HepG2 (cell line): ENCODE measurements around the gene CACNB4. TPM values are rescaled to one million over a fixed set of nuclear protein-coding genes. Genes with fewer than 3 reads are reported as not detected.

Experiments used
- ATAC-seq: fragments of 200-7000 bp; cut with Tn5 transposase; 3 replicates; pipeline ENCODE4 v1.9.1; 2020; ENCODE audit warnings: mild to moderate bottlenecking, moderate library complexity
- BruUV-seq: library from RNA; stranded (reverse); fragments of 400-500 nt; replicated peaks from 2 replicates; lab custom pipeline; 2021; lab: Mats Ljungman, UMichigan
- CTCF ChIA-PET: fragments of 300-600 bp; formaldehyde crosslinking; extraction: SDS; loops from one replicate; lab custom pipeline; 2021; ENCODE audit warnings: low total read pairs, inconsistent platforms, low intra/inter-chr PET ratio; lab: Yijun Ruan, JAX
- POLR2A ChIA-PET: fragments of 350-600 bp; sonication (Branson Sonifier 250); formaldehyde crosslinking; loops from one replicate; lab custom pipeline; 2020; ENCODE audit warnings: antibody characterized with exemption, inconsistent platforms; lab: Yijun Ruan, JAX
- DNase-seq: peaks from one replicate; pipeline ENCODE4 v3.0.0-alpha.2; 2015; ENCODE audit warnings: low spot score
- FAIRE-seq: peaks from 3 replicates; lab custom pipeline; 2011; peaks lifted over from hg19 to GRCh38; lab: Jason Lieb, UNC
- H2AFZ ChIP-seq: one replicate; pipeline ENCODE4 v1.6.1; 2011; ENCODE audit warnings: low read length, inconsistent platforms
- H3K27ac ChIP-seq: fragments of 300-600 bp; 3 replicates; pipeline ENCODE4 v1.8.0; 2011; ENCODE audit warnings: mixed run types, mild to moderate bottlenecking, mixed read lengths, low read length, inconsistent platforms; ENCODE audit not compliant: insufficient read depth; ENCODE audit errors: extremely low read length
- H3K27me3 ChIP-seq, 2 experiments: fragments of 200-600 bp in 1 of 2; 2 replicates in 1 of 2; 3 replicates in 1 of 2; pipeline versions ENCODE4 v1.6.0 to v1.8.0; 2011; ENCODE audit warnings: low read length in 2 of 2, mild to moderate bottlenecking in 2 of 2, moderate library complexity in 2 of 2, inconsistent platforms in 1 of 2; ENCODE audit not compliant: insufficient read depth in 2 of 2, control insufficient read depth in 1 of 2
- H3K36me3 ChIP-seq, 2 experiments: fragments of 200-600 bp in 1 of 2; replicated peaks in 1 of 2; 2 replicates in 1 of 2; 3 replicates in 1 of 2; pipeline versions ENCODE4 v1.5.1 to v1.8.0; 2011; ENCODE audit warnings: low read length in 2 of 2, inconsistent platforms in 1 of 2; ENCODE audit not compliant: insufficient read depth in 2 of 2, control insufficient read depth in 1 of 2
- H3K4me1 ChIP-seq: 2 replicates; pipeline ENCODE4 v1.5.1; 2012; ENCODE audit warnings: low read length, inconsistent platforms; ENCODE audit not compliant: insufficient read depth
- H3K4me2 ChIP-seq: 2 replicates; pipeline ENCODE4 v1.6.0; 2011; ENCODE audit warnings: low read depth, low read length, inconsistent platforms
- H3K4me3 ChIP-seq, 3 experiments: fragments of 200-600 bp in 1 of 3; sonication (generic), shearing (Covaris generic) in 1 of 3; replicated peaks in 1 of 3; 2 replicates each; pipeline ENCODE4 v1.5.1; 2011 to 2016; ENCODE audit warnings: low read length in 3 of 3, inconsistent platforms in 2 of 3, low read depth in 2 of 3, mild to moderate bottlenecking in 2 of 3, control low read depth in 1 of 3, mixed read lengths in 1 of 3; ENCODE audit not compliant: insufficient read depth in 1 of 3
- H3K79me2 ChIP-seq: one replicate; pipeline ENCODE4 v1.6.1; 2011; ENCODE audit warnings: low read length, inconsistent platforms; ENCODE audit not compliant: insufficient read depth
- H3K9ac ChIP-seq: 2 replicates; pipeline ENCODE4 v1.6.0; 2011; ENCODE audit warnings: mild to moderate bottlenecking, low read depth, low read length, inconsistent platforms; ENCODE audit not compliant: insufficient read depth
- H3K9me3 ChIP-seq: 2 replicates; pipeline ENCODE4 v1.5.1; 2012; ENCODE audit warnings: mild to moderate bottlenecking, low read length
- H4K20me1 ChIP-seq: 2 replicates; pipeline ENCODE4 v1.6.0; 2011; ENCODE audit warnings: inconsistent platforms, mild to moderate bottlenecking, low read length, moderate library complexity; ENCODE audit not compliant: insufficient read depth
- ATM ChIP-seq: fragments of 450-650 bp; IDR thresholded peaks from 2 replicates; pipeline ENCODE4 v1.7.1; 2017; ENCODE audit warnings: mild to moderate bottlenecking, borderline replicate concordance
- CCAR2 ChIP-seq: fragments of 200-400 bp; formaldehyde crosslinking; optimal IDR thresholded peaks from 2 replicates; pipeline ENCODE3; 2018; ENCODE audit warnings: low read depth, mild to moderate bottlenecking, low read length, moderate library complexity
- HOXA3 ChIP-seq: sonication (generic); formaldehyde crosslinking; IDR thresholded peaks from 2 replicates; pipeline ENCODE4 v1.5.0; 2020; ENCODE audit warnings: missing genetic modification reagents
- HOXA5 ChIP-seq: sonication (generic); formaldehyde crosslinking; IDR thresholded peaks from 2 replicates; pipeline ENCODE4 v1.4.0; 2020; ENCODE audit warnings: missing genetic modification reagents
- MAFK ChIP-seq, 2 experiments: IDR thresholded peaks in 1 of 2; conservative IDR thresholded peaks in 1 of 2; 2 replicates each; pipeline ENCODE4 v1.6.1; 2011; ENCODE audit warnings: improper control_type of control experiment in 2 of 2, low read length in 2 of 2
- MED8 ChIP-seq: sonication (generic); formaldehyde crosslinking; IDR thresholded peaks from 2 replicates; pipeline ENCODE4 v1.8.1; 2023; ENCODE audit warnings: mild to moderate bottlenecking, missing genetic modification reagents; ENCODE audit not compliant: insufficient replicate concordance
- SMAD9 ChIP-seq: sonication (generic); formaldehyde crosslinking; IDR thresholded peaks from 2 replicates; pipeline ENCODE4 v1.5.1; 2020; ENCODE audit warnings: mild to moderate bottlenecking, missing genetic modification reagents
- TGIF2 ChIP-seq: IDR thresholded peaks from 2 replicates; pipeline ENCODE4 v1.6.1; 2016; ENCODE audit warnings: control low read depth, missing compliant biosample characterization
- THAP11 ChIP-seq: IDR thresholded peaks from 2 replicates; pipeline ENCODE4 v1.6.1; 2016; ENCODE audit warnings: missing biosample characterization, missing genetic modification reagents
- ZNF12 ChIP-seq: sonication (generic); formaldehyde crosslinking; IDR thresholded peaks from 2 replicates; pipeline ENCODE4 v1.5.0; 2020; ENCODE audit warnings: missing genetic modification reagents
- ZNF335 ChIP-seq: sonication (generic); formaldehyde crosslinking; IDR thresholded peaks from 2 replicates; pipeline ENCODE4 v1.4.0; 2020; ENCODE audit warnings: missing genetic modification reagents
- ZNF547 ChIP-seq: sonication (generic); formaldehyde crosslinking; IDR thresholded peaks from 2 replicates; pipeline ENCODE4 v1.5.1; 2020; ENCODE audit warnings: mild to moderate bottlenecking, missing genetic modification reagents
- ZNF549 ChIP-seq: sonication (generic); formaldehyde crosslinking; IDR thresholded peaks from 2 replicates; pipeline ENCODE4 v1.5.0; 2020; ENCODE audit warnings: missing genetic modification reagents
- WGBS: methylation state at CpG from one replicate; pipeline ENCODE4 v1.1.6; 2017; ENCODE audit warnings: low lambda C conversion rate; 5-methylcytosine and 5-hydroxymethylcytosine counted together
- in situ Hi-C: cut with HindIII; loops from 2 replicates; pipeline ENCODE4 v1.10.0; 2017; ENCODE audit warnings: low pct_unique_long_range_greater_than_20kb; ENCODE audit not compliant: extremely low pct_ligation_motif_present
- intact Hi-C: fragments of 100-400 bp; cut with micrococcal nuclease; formaldehyde crosslinking; loops from one replicate; pipeline ENCODE4 v1.10.0; 2022; ENCODE audit not compliant: unreplicated experiment
- polyA plus RNA-seq, 8 experiments: library from polyadenylated mRNA; depleted of rRNA in 3 of 8; stranded (reverse) in 7 of 8; unstranded in 1 of 8; fragments of >200 nt; fragmentation: Illumina TruSeq in 4 of 8; extraction: Trizol in 4 of 8; gene quantifications; 2 replicates each; pipeline versions ENCODE4 v1.2.1 to v1.2.3, GENCODE V29; 2011 to 2016; ENCODE audit warnings: low read depth in 4 of 8, missing spikeins in 1 of 8, mixed read lengths in 1 of 8; ENCODE audit not compliant: insufficient read depth in 1 of 8
- total RNA-seq, 5 experiments: library from RNA; depleted of rRNA; stranded (reverse); fragments of >200 nt; fragmentation: Illumina TruSeq; extraction: Trizol; gene quantifications; 2 replicates each; pipeline ENCODE4 v1.2.3, GENCODE V29; 2016; ENCODE audit warnings: low read depth in 1 of 5
- TF ChIP-seq, protein P1 (sequence below): sonication (generic); formaldehyde crosslinking; IDR thresholded peaks from 2 replicates; pipeline ENCODE4 v1.8.1; 2023; ENCODE audit warnings: missing genetic modification reagents, inconsistent platforms, borderline replicate concordance
- TF ChIP-seq, protein P2 (sequence below): sonication (generic); formaldehyde crosslinking; IDR thresholded peaks from 2 replicates; pipeline ENCODE4 v1.4.0; 2020; ENCODE audit warnings: missing genetic modification reagents
- TF ChIP-seq, protein P3 (sequence below): sonication (generic); formaldehyde crosslinking; IDR thresholded peaks from 2 replicates; pipeline ENCODE4 v1.5.1; 2020; ENCODE audit warnings: missing genetic modification reagents, mild to moderate bottlenecking, borderline replicate concordance

The CACNB4 gene
- total and polyA plus RNA-seq, 2 of the 13 experiments (the other 11 are each of a cell fraction or from before 2014, with no cell fraction given): 5.1 to 14.3 TPM

DNA sequence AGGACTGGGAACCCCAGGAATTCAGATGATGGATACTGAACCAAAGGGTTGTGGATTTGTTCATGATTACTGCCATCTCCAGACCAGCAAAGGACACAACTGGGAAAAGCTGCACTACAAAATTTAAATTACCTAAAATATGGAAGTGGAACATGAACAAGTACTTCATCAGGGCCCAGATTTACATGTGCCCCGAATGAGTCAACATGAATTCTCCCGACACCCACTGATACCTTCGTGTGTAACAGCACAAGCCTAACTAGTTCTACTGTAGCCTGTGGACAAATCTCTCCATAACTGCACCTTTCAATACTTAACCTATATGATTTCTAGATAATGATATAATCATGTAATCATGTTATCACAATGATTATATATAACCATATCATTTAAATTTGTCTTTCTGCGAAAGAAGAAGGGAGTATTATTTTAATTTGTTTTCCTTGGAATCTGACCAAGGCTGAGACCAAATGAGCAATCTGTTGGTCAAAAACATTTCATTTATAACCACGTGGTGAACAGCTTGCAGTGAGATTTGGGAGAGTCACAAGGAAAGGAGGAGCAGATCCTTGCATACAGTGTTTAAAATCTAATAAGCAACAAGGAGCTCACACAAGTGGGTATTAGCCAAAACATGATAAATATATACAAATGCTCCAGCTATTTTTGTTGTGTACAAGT is 70.5 kb downstream of the CACNB4 start (continued):
- TF ChIP-seq, protein P1, sequence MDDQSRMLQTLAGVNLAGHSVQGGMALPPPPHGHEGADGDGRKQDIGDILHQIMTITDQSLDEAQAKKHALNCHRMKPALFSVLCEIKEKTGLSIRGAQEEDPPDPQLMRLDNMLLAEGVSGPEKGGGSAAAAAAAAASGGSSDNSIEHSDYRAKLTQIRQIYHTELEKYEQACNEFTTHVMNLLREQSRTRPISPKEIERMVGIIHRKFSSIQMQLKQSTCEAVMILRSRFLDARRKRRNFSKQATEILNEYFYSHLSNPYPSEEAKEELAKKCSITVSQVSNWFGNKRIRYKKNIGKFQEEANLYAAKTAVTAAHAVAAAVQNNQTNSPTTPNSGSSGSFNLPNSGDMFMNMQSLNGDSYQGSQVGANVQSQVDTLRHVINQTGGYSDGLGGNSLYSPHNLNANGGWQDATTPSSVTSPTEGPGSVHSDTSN: no peak

DNA sequence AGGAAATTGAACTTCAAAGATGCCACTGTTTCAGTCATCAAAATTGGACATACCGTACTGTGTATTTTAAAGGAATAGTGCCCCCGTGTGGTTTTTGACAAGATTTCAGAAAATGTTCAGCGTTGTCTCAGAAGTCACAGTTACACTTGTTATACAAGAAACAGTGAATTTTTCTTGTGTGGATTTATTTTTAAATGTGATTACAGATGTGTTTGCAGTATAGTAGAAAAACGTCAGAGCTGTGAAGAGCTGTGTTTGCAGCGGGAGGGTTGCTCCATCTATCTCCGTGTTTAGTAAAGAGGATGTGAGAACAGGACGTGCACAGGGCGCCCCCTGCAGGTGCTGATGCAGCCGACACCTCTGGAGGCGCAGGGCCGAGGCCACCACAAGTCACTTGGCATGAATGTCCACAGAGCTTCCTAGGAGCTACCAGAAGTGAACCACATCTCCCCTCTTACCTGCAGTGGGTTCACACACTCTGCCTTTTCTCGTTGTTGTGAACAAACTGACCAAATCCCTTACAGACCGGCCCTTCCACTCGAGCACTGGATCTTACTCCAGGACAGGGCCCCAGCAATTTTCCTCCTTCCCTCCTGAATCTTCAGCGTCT is 73.1 kb downstream of the CACNB4 start:
- DNase-seq (peak; percentile 76), FAIRE-seq (peak; percentile 82), ATAC-seq (peak; percentile 98)
- Histone ChIP-seq H3K36me3 (no peaks in the 10 kb centered on the region), H4K20me1 (no peaks in the 10 kb centered on the region), H3K27me3 (no peaks in the 10 kb centered on the region), H3K9me3 (no peaks in the 10 kb centered on the region), H3K9ac (no peak overlapping the region; the same call in 1 of the 2 replicates), H2AFZ (peak overlapping the region; percentile 45), H3K27ac (no peak overlapping the region), H3K4me3 (peak overlapping the region in 2 of 3 experiments; percentile 47 to 59; a peak in 4 of 6 replicates), H3K79me2 (no peaks in the 10 kb centered on the region), H3K4me1 (peaks cover 15% of the 10 kb centered on the region; the same call in 1 of the 2 replicates), H3K4me2 (peak overlapping the region; percentile 67)
- ChIA-PET CTCF (interaction anchor here (0.7 to 3.1 kb wide), 13 partner anchors 11 to 411 kb away, joined by 3 to 52 read pairs (median 3); partner anchors contain the start of gene STAM2), POLR2A (interaction anchor here (1.0 kb wide), 1 partner anchor 20 kb away, joined by 3 read pairs; no protein-coding TSS in a partner anchor)
- intact Hi-C loops (loop anchor here (1.0 to 10.0 kb wide), 5 partner anchors 26 to 553 kb away; partner anchors contain the start of gene ARL5A), in situ Hi-C loops (loop anchor here (25.0 kb wide), 1 partner anchor 1462 kb away; the partner anchor contains the start of gene RPRM)
- no TSS peak for BruUV-seq
- 4% methylated on average over 15 of the region's 15 CpGs for WGBS
- TF ChIP-seq ZNF547: 0 out of 2 replicates have a peak, but pooled peaks have one; percentile 40
- peak; percentile 36; the same call in 1 of the 2 replicates for TF ChIP-seq HOXA3
- 0 out of 4 replicates have a peak, but pooled peaks have one; percentile 0 to 4 for TF ChIP-seq MAFK (conservative IDR thresholded peaks at IDR 0.05 in 1 of 2, IDR thresholded peaks at IDR 0.05 in 1 of 2; ENCODE audit: low read length in 2 of 2)
- no peak for TF ChIP-seq ATM
- no peak for TF ChIP-seq CCAR2
- TF ChIP-seq TGIF2 (CRISPR knock-in tag): no peak
- TF ChIP-seq ZNF12: 0 out of 2 replicates have a peak, but pooled peaks have one; percentile 26
- TF ChIP-seq, protein P2, sequence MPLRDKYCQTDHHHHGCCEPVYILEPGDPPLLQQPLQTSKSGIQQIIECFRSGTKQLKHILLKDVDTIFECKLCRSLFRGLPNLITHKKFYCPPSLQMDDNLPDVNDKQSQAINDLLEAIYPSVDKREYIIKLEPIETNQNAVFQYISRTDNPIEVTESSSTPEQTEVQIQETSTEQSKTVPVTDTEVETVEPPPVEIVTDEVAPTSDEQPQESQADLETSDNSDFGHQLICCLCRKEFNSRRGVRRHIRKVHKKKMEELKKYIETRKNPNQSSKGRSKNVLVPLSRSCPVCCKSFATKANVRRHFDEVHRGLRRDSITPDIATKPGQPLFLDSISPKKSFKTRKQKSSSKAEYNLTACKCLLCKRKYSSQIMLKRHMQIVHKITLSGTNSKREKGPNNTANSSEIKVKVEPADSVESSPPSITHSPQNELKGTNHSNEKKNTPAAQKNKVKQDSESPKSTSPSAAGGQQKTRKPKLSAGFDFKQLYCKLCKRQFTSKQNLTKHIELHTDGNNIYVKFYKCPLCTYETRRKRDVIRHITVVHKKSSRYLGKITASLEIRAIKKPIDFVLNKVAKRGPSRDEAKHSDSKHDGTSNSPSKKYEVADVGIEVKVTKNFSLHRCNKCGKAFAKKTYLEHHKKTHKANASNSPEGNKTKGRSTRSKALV: peak; percentile 54; the same call in 1 of the 2 replicates
- TF ChIP-seq MED8 (CRISPR knock-in tag): no peak
- TF ChIP-seq THAP11 (CRISPR knock-in tag): peak; percentile 38; the same call in 1 of the 2 replicates
- no peak for TF ChIP-seq ZNF549 (CRISPR knock-in tag)
- TF ChIP-seq HOXA5 (CRISPR knock-in tag): 0 out of 2 replicates have a peak, but pooled peaks have one; percentile 41
- TF ChIP-seq, protein P3, sequence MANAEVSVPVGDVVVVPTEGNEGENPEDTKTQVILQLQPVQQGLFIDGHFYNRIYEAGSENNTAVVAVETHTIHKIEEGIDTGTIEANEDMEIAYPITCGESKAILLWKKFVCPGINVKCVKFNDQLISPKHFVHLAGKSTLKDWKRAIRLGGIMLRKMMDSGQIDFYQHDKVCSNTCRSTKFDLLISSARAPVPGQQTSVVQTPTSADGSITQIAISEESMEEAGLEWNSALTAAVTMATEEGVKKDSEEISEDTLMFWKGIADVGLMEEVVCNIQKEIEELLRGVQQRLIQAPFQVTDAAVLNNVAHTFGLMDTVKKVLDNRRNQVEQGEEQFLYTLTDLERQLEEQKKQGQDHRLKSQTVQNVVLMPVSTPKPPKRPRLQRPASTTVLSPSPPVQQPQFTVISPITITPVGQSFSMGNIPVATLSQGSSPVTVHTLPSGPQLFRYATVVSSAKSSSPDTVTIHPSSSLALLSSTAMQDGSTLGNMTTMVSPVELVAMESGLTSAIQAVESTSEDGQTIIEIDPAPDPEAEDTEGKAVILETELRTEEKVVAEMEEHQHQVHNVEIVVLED (CRISPR knock-in tag): 0 out of 2 replicates have a peak, but pooled peaks have one; percentile 15
- peak; percentile 75 for TF ChIP-seq ZNF335 (CRISPR knock-in tag)
- no peak for TF ChIP-seq SMAD9
